Measurements from ENCODE around the gene STIM2.

Gene STIM2

GRCh38 chr4:26931451-26931850 lies 70.8 kb downstream of the STIM2 start:
- DNase-seq (ENCODE audit: low spot score) (no peak), ATAC-seq (ENCODE audit: low read depth) (no peak)
- Histone ChIP-seq H3K36me3 (ENCODE audit: low read depth) (no peaks in the 10 kb centered on the region), H3K4me1 (ENCODE audit: insufficient read depth, poor library complexity, severe bottlenecking) (no peaks in the 10 kb centered on the region), H3K27ac (ENCODE audit: poor library complexity, severe bottlenecking) (no peak overlapping the region), H3K4me3 (ENCODE audit: severe bottlenecking) (no peak overlapping the region), H3K9me3 (ENCODE audit: severe bottlenecking) (no peaks in the 10 kb centered on the region), H3K27me3 (ENCODE audit: insufficient read depth, poor library complexity, severe bottlenecking) (no peaks in the 10 kb centered on the region)
- no peak for TF ChIP-seq CTCF (IDR thresholded peaks at IDR 0.05; ENCODE audit: poor library complexity, severe bottlenecking)

- no peaks in the 10 kb centered on the region for H3K36me3 ChIP-seq (ENCODE audit: low read depth)
- H3K4me1 ChIP-seq (ENCODE audit: insufficient read depth, poor library complexity, severe bottlenecking), result no peaks in the 10 kb centered on the region
- DNase-seq (ENCODE audit: low spot score) (no peak), ATAC-seq (ENCODE audit: low read depth) (no peak)
- H3K4me3 ChIP-seq (ENCODE audit: severe bottlenecking), result no peak overlapping the region
- H3K27me3 ChIP-seq (ENCODE audit: insufficient read depth, poor library complexity, severe bottlenecking), result no peaks in the 10 kb centered on the region
- H3K9me3 ChIP-seq (ENCODE audit: severe bottlenecking), result no peaks in the 10 kb centered on the region
- no peak for TF ChIP-seq CTCF (IDR thresholded peaks at IDR 0.05; ENCODE audit: poor library complexity, severe bottlenecking)
- H3K27ac ChIP-seq (ENCODE audit: poor library complexity, severe bottlenecking), result no peak overlapping the region
Observed at GRCh38 chr4:26931966-26932365, 71.3 kb downstream of the STIM2 start.

GRCh38 chr4:26935397-26935796 lies 74.8 kb downstream of the STIM2 start:
- H3K27me3 ChIP-seq (ENCODE audit: insufficient read depth, poor library complexity, severe bottlenecking), result no peaks in the 10 kb centered on the region
- no peak for TF ChIP-seq CTCF (IDR thresholded peaks at IDR 0.05; ENCODE audit: poor library complexity, severe bottlenecking)
- H3K4me1 ChIP-seq (ENCODE audit: insufficient read depth, poor library complexity, severe bottlenecking), result no peaks in the 10 kb centered on the region
- no peak for DNase-seq (ENCODE audit: low spot score)
- no peaks in the 10 kb centered on the region for H3K9me3 ChIP-seq (ENCODE audit: severe bottlenecking)
- H3K36me3 ChIP-seq (ENCODE audit: low read depth), result no peaks in the 10 kb centered on the region
- no peak overlapping the region for H3K27ac ChIP-seq (ENCODE audit: poor library complexity, severe bottlenecking)
- H3K4me3 ChIP-seq (ENCODE audit: severe bottlenecking), result no peak overlapping the region
- ATAC-seq (ENCODE audit: low read depth), result no peak

GRCh38 chr4:26936284-26937065 lies 75.8 kb downstream of the STIM2 start:
- TF ChIP-seq CTCF (IDR thresholded peaks at IDR 0.05; ENCODE audit: poor library complexity, severe bottlenecking), result no peak
- Histone ChIP-seq H3K27me3 (ENCODE audit: insufficient read depth, poor library complexity, severe bottlenecking) (no peaks in the 10 kb centered on the region), H3K9me3 (ENCODE audit: severe bottlenecking) (no peaks in the 10 kb centered on the region), H3K4me3 (ENCODE audit: severe bottlenecking) (no peak overlapping the region), H3K36me3 (ENCODE audit: low read depth) (no peaks in the 10 kb centered on the region), H3K4me1 (ENCODE audit: insufficient read depth, poor library complexity, severe bottlenecking) (no peaks in the 10 kb centered on the region), H3K27ac (ENCODE audit: poor library complexity, severe bottlenecking) (no peak overlapping the region)
- ATAC-seq (ENCODE audit: low read depth) (no peak), DNase-seq (ENCODE audit: low spot score) (no peak)

GRCh38 chr4:26937139-26937538 lies 76.5 kb downstream of the STIM2 start:
- no peaks in the 10 kb centered on the region for H3K36me3 ChIP-seq (ENCODE audit: low read depth)
- no peak overlapping the region for H3K4me3 ChIP-seq (ENCODE audit: severe bottlenecking)
- DNase-seq (ENCODE audit: low spot score), result no peak
- no peaks in the 10 kb centered on the region for H3K4me1 ChIP-seq (ENCODE audit: insufficient read depth, poor library complexity, severe bottlenecking)
- no peaks in the 10 kb centered on the region for H3K27me3 ChIP-seq (ENCODE audit: insufficient read depth, poor library complexity, severe bottlenecking)
- H3K9me3 ChIP-seq (ENCODE audit: severe bottlenecking), result no peaks in the 10 kb centered on the region
- H3K27ac ChIP-seq (ENCODE audit: poor library complexity, severe bottlenecking), result no peak overlapping the region
- no peak for ATAC-seq (ENCODE audit: low read depth)
- TF ChIP-seq CTCF (IDR thresholded peaks at IDR 0.05; ENCODE audit: poor library complexity, severe bottlenecking), result no peak
